Limb (tissue), 2 donors: Measurements from ENCODE around the gene ADIRF.
"Not testable (repeated sequence)": the region's sequence is repeated elsewhere in the genome, so short reads cannot be mapped to it uniquely, and the experiment has no call there.

Experiments
- DNase-seq, 2 donors: peaks; one replicate each; pipeline ENCODE4 v3.0.0-alpha.2; 2016; ENCODE audit errors: extremely low spot score in 2 of 2

Gene ADIRF

DNA sequence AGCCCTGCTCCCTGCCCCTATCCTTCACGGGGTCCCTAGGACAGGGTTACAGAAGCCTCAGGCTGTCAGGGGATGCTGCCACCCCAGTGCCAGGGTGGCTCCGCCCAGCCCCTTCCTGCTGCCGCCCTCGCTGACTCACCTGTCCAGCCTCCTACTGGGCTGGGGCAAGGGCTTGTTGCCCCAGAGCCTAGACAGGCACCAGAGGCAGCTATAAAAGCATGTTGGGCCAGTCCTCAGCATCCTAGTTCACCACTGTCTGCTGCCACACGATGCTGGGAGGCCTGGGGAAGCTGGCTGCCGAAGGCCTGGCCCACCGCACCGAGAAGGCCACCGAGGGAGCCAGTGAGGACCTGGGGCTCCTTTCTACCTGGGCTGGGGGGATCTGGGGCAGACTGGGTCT, 51.8 kb downstream of the ADIRF start, which contains the start of gene FAM25A:
FAM25A (plus strand) TSS at position 239 of the 400 bp plus-strand sequence; CDS start at position 270, 31 bp downstream.
- DNase-seq = not testable (repeated sequence)
